Measurements from ENCODE around the gene EPYC.
"Not testable (repeated sequence)": the region's sequence is repeated elsewhere in the genome, so short reads cannot be mapped to it uniquely, and the experiment has no call there.

EPYC gene

GRCh38 chr12:91007531-91008290 is 2.9 kb upstream of the EPYC start:
- Histone ChIP-seq H3K9ac (ENCODE audit: low read depth, low read length) (no peak overlapping the region), H3K4me1 (ENCODE audit: insufficient read depth, low read length) (no peaks in the 10 kb centered on the region), H3K9me3 (ENCODE audit: control insufficient read depth, insufficient read depth, low read length) (no peaks in the 10 kb centered on the region), H3K36me3 (ENCODE audit: insufficient read depth, low read length) (no peaks in the 10 kb centered on the region)

GRCh38 chr12:91003737-91004136 is 1.0 kb downstream of the EPYC start:
- Histone ChIP-seq H3K9ac (ENCODE audit: low read depth, low read length) (no peak overlapping the region), H3K4me1 (ENCODE audit: insufficient read depth, low read length) (no peaks in the 10 kb centered on the region), H3K36me3 (ENCODE audit: insufficient read depth, low read length) (no peaks in the 10 kb centered on the region), H3K9me3 (ENCODE audit: control insufficient read depth, insufficient read depth, low read length) (no peaks in the 10 kb centered on the region)

GRCh38 chr12:91001306-91001705 is 3.5 kb downstream of the EPYC start:
- no peak overlapping the region for H3K9ac ChIP-seq (ENCODE audit: low read depth, low read length)
- H3K36me3 ChIP-seq (ENCODE audit: insufficient read depth, low read length) = no peaks in the 10 kb centered on the region
- no peaks in the 10 kb centered on the region for H3K4me1 ChIP-seq (ENCODE audit: insufficient read depth, low read length)

DNA sequence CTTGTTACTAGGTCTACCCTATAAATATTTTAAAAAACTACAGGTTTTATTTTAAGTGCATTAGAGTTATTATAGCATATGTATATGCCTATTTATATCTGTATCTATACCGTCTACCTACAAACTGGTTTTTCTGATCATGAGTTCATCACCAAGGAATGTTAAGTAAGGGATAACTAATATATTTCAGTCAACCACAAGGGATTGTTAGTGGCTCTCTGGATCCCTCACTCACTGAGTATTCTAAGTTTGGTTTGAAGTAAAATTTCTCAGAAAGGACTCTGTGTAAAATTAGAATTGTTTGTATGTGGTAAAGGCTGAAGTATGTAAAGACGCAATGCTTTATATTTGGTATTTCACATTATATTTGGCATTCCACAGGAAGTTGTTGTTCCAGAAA is 4.8 kb downstream of the EPYC start:
- Histone ChIP-seq H3K9me3 (ENCODE audit: control insufficient read depth, insufficient read depth, low read length) (no peaks in the 10 kb centered on the region), H3K36me3 (ENCODE audit: insufficient read depth, low read length) (no peaks in the 10 kb centered on the region), H3K9ac (ENCODE audit: low read depth, low read length) (no peak overlapping the region), H3K4me1 (ENCODE audit: insufficient read depth, low read length) (no peaks in the 10 kb centered on the region)

More at GRCh38 chr12:91001306-91001705, 3.5 kb downstream of the EPYC start:
- H3K9me3 ChIP-seq (ENCODE audit: control insufficient read depth, insufficient read depth, low read length) = no peaks in the 10 kb centered on the region

DNA sequence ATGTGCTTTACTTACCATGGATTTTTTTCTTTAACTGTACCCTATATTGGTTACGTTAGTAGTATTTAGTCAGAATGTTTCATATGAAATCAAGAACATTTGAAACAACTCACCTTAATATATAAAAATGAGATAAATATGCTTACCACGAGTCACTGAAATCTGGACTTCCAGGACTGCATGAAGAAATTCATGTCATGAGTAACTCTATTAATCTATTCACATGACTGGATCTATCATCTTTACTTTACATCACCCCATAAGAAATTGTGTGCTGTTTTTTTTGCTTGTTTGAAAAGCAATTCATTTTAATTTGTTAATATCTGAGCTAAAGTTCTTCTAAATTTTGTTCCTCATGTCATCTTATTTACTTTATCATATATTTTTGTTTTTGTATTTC is 5.2 kb downstream of the EPYC start:
- H3K4me1 ChIP-seq (ENCODE audit: insufficient read depth, low read length) = no peaks in the 10 kb centered on the region
- H3K9me3 ChIP-seq (ENCODE audit: control insufficient read depth, insufficient read depth, low read length) = no peaks in the 10 kb centered on the region
- no peak overlapping the region for H3K9ac ChIP-seq (ENCODE audit: low read depth, low read length)
- no peaks in the 10 kb centered on the region for H3K36me3 ChIP-seq (ENCODE audit: insufficient read depth, low read length)

GRCh38 chr12:90995010-90995409 is 9.8 kb downstream of the EPYC start:
- Histone ChIP-seq H3K9me3 (ENCODE audit: control insufficient read depth, insufficient read depth, low read length) (no peaks in the 10 kb centered on the region), H3K36me3 (ENCODE audit: insufficient read depth, low read length) (no peaks in the 10 kb centered on the region), H3K9ac (ENCODE audit: low read depth, low read length) (no peak overlapping the region), H3K4me1 (ENCODE audit: insufficient read depth, low read length) (no peaks in the 10 kb centered on the region)

DNA sequence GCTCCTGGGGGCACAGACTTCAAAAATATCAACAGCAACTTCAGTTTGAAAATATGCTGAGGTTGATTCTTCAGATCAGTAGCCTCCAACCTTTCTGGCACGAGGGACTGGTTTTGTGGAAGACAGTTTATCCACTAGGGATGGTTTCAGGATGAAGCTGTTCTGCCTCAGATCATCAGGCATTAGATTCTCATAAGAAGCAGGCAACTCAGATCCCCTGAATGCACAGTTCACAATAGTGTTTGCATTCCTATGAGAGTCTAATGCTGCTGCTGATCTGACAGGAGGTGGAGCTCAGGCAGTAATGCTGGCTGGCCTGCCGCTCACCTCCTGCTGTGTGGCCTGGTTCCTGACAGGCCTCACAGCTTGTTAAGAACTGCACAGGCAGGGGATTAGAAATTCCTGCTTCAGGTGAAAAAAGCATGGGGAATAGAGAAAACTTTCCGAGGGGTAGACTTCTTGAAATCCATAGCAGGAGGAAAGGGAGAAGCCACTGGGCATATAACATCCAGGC is 12.8 kb downstream of the EPYC start:
- H3K4me1 ChIP-seq (ENCODE audit: insufficient read depth, low read length) = no peaks in the 10 kb centered on the region
- no peak overlapping the region for H3K9ac ChIP-seq (ENCODE audit: low read depth, low read length)
- H3K36me3 ChIP-seq (ENCODE audit: insufficient read depth, low read length) = no peaks in the 10 kb centered on the region
- H3K9me3 ChIP-seq (ENCODE audit: control insufficient read depth, insufficient read depth, low read length) = no peaks in the 10 kb centered on the region

GRCh38 chr12:90990611-90991010 is 14.2 kb downstream of the EPYC start:
- Histone ChIP-seq H3K9me3 (ENCODE audit: control insufficient read depth, insufficient read depth, low read length) (no peaks in the 10 kb centered on the region), H3K36me3 (ENCODE audit: insufficient read depth, low read length) (no peaks in the 10 kb centered on the region), H3K9ac (ENCODE audit: low read depth, low read length) (no peak overlapping the region), H3K4me1 (ENCODE audit: insufficient read depth, low read length) (no peaks in the 10 kb centered on the region)

- Histone ChIP-seq H3K9me3 (ENCODE audit: control insufficient read depth, insufficient read depth, low read length) (no peaks in the 10 kb centered on the region), H3K4me1 (ENCODE audit: insufficient read depth, low read length) (no peaks in the 10 kb centered on the region), H3K36me3 (ENCODE audit: insufficient read depth, low read length) (no peaks in the 10 kb centered on the region), H3K9ac (ENCODE audit: low read depth, low read length) (no peak overlapping the region)
These were observed 15.1 kb downstream of the EPYC start for GRCh38 chr12:90989686-90990111.

DNA sequence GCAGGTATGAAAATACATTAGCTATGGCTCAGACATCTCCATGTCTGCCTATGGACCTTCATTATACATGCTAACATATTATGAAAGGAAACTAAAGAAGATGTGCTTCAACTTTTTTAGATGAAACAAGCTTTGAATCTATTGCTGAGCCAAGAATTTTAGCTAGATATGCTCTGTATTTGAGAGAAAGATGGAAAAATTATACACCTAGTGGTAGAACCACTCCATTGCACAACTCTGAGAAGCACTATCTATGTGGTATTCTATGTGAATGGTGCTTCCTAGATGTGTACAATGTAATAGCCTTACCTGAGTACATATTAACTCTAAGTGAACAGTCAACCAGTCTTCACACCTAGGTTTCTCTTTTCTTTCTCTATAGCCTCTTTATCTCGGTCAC is 17.3 kb downstream of the EPYC start:
- no peak overlapping the region for H3K9ac ChIP-seq (ENCODE audit: low read depth, low read length)
- no peaks in the 10 kb centered on the region for H3K4me1 ChIP-seq (ENCODE audit: insufficient read depth, low read length)
- no peaks in the 10 kb centered on the region for H3K36me3 ChIP-seq (ENCODE audit: insufficient read depth, low read length)
- no peaks in the 10 kb centered on the region for H3K9me3 ChIP-seq (ENCODE audit: control insufficient read depth, insufficient read depth, low read length)

DNA sequence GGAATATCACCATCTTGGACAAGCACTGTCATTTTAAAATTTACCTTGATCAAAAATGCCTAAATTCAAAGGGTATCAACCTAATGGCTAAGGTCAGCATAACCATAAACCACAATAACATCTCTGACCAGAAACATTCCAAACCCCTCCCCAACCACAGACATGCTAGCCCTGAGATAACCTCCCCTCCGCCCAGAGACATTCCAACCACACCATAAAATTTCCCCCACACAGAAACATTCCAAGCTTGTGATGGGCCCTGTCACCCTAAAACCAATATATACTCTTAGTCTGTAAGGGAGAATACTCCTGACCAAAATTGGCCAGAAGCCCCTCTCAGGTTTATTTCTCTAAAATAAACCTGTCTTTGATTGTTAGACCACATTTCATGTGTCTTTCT is 17.7 kb downstream of the EPYC start:
- Histone ChIP-seq H3K9ac (ENCODE audit: low read depth, low read length) (no peak overlapping the region), H3K4me1 (ENCODE audit: insufficient read depth, low read length) (no peaks in the 10 kb centered on the region), H3K9me3 (ENCODE audit: control insufficient read depth, insufficient read depth, low read length) (no peaks in the 10 kb centered on the region), H3K36me3 (ENCODE audit: insufficient read depth, low read length) (no peaks in the 10 kb centered on the region)

DNA sequence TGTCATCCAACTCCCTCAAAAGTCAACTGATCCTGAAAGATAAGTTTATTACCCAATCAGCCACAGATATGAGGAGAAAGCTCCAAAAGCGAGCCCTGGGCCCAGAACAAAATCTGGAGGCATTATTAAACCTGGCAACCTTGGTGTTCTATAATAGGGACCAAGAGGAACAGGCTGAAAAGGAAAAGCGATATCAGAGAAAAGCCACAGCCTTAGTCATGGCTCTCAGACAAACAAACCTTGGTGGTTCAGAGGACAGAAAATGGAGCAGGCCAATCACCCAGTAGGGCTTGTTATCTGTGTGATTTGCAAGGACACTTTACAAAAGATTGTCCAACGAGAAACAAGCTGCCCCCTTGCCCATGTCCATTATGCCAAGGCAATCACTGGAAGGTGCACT is 19.4 kb downstream of the EPYC start:
- H3K9me3 ChIP-seq (ENCODE audit: control insufficient read depth, insufficient read depth, low read length); H3K9ac ChIP-seq (ENCODE audit: low read depth, low read length); H3K4me1 ChIP-seq (ENCODE audit: insufficient read depth, low read length); H3K36me3 ChIP-seq (ENCODE audit: insufficient read depth, low read length): not testable (repeated sequence)

GRCh38 chr12:90984114-90984513 is 20.7 kb downstream of the EPYC start:
- H3K4me1 ChIP-seq (ENCODE audit: insufficient read depth, low read length) = no peaks in the 10 kb centered on the region
- no peaks in the 10 kb centered on the region for H3K9me3 ChIP-seq (ENCODE audit: control insufficient read depth, insufficient read depth, low read length)
- no peak overlapping the region for H3K9ac ChIP-seq (ENCODE audit: low read depth, low read length)
- H3K36me3 ChIP-seq (ENCODE audit: insufficient read depth, low read length) = no peaks in the 10 kb centered on the region

GRCh38 chr12:90982170-90982569 is 22.6 kb downstream of the EPYC start:
- Histone ChIP-seq H3K36me3 (ENCODE audit: insufficient read depth, low read length) (no peaks in the 10 kb centered on the region), H3K9ac (ENCODE audit: low read depth, low read length) (no peak overlapping the region), H3K9me3 (ENCODE audit: control insufficient read depth, insufficient read depth, low read length) (no peaks in the 10 kb centered on the region), H3K4me1 (ENCODE audit: insufficient read depth, low read length) (no peaks in the 10 kb centered on the region)

GRCh38 chr12:90979951-90980350 is 24.8 kb downstream of the EPYC start:
- no peaks in the 10 kb centered on the region; the same call in 1 of the 2 replicates for H3K4me1 ChIP-seq (ENCODE audit: insufficient read depth, low read length)
- no peak overlapping the region for H3K9ac ChIP-seq (ENCODE audit: low read depth, low read length)
- no peaks in the 10 kb centered on the region for H3K9me3 ChIP-seq (ENCODE audit: control insufficient read depth, insufficient read depth, low read length)
- H3K36me3 ChIP-seq (ENCODE audit: insufficient read depth, low read length) = no peaks in the 10 kb centered on the region

Measured in ES-I3 (cell line).